IMR-90 (cell line): ENCODE results near the gene SLC2A13. TPM values are rescaled to one million over a fixed set of nuclear protein-coding genes. Genes with fewer than 3 reads are reported as not detected.

ENCODE experiments used
- ATAC-seq: fragments of 200-7000 bp; cut with Tn5 transposase; 2 replicates; pipeline ENCODE4 v1.9.1; 2020; ENCODE audit warnings: low read depth, mild to moderate bottlenecking, moderate library complexity
- BruUV-seq: library from RNA; stranded (reverse); fragments of 400-500 nt; replicated peaks from 2 replicates; lab custom pipeline; 2021; lab: Mats Ljungman, UMichigan
- CTCF ChIA-PET: fragments of 300-600 bp; formaldehyde crosslinking; extraction: SDS; loops from one replicate; lab custom pipeline; 2021; ENCODE audit warnings: antibody characterized with exemption; lab: Yijun Ruan, JAX
- POLR2A ChIA-PET: fragments of 300-600 bp; sonication (Branson Sonifier 250); formaldehyde crosslinking; loops from one replicate; lab custom pipeline; 2022; ENCODE audit warnings: antibody characterized with exemption; ENCODE audit not compliant: unreplicated experiment; lab: Charles Lee
- DNase-seq: peaks from one replicate; pipeline ENCODE4 v3.0.0; 2013
- H2AFZ ChIP-seq: replicated peaks from 2 replicates; pipeline ENCODE3; 2013; ENCODE audit warnings: low read length, mild to moderate bottlenecking; ENCODE audit not compliant: poor library complexity
- H2AK5ac ChIP-seq: 2 replicates; pipeline ENCODE4 v1.6.1; 2013; ENCODE audit warnings: low read depth, low read length, inconsistent platforms
- H2AK9ac ChIP-seq: replicated peaks from 2 replicates; pipeline ENCODE3; 2013; ENCODE audit warnings: mild to moderate bottlenecking, low read depth, low read length, moderate library complexity; ENCODE audit not compliant: poor library complexity
- H2BK120ac ChIP-seq: 2 replicates; pipeline ENCODE4 v1.6.1; 2013; ENCODE audit warnings: low read depth, low read length, inconsistent platforms
- H2BK15ac ChIP-seq: 3 replicates; pipeline ENCODE4 v1.6.1; 2013; ENCODE audit warnings: low read depth, low read length, inconsistent platforms
- H2BK20ac ChIP-seq: 2 replicates; pipeline ENCODE4 v1.6.1; 2013; ENCODE audit warnings: low read depth, mild to moderate bottlenecking, inconsistent platforms, low read length, moderate library complexity
- H2BK5ac ChIP-seq: 2 replicates; pipeline ENCODE4 v1.6.1; 2013; ENCODE audit warnings: mild to moderate bottlenecking, low read depth, low read length, inconsistent platforms; ENCODE audit not compliant: poor library complexity, severe bottlenecking
- H3K14ac ChIP-seq: replicated peaks from 2 replicates; pipeline ENCODE4 v1.6.1; 2013; ENCODE audit warnings: low read depth, low read length, inconsistent platforms
- H3K18ac ChIP-seq: 2 replicates; pipeline ENCODE4 v1.6.1; 2013; ENCODE audit warnings: low read depth, low read length, control low read depth
- H3K23ac ChIP-seq: 2 replicates; pipeline ENCODE4 v1.6.1; 2013; ENCODE audit warnings: low read depth, low read length, inconsistent platforms
- H3K27ac ChIP-seq: 2 replicates; pipeline ENCODE4 v1.5.1; 2013; ENCODE audit warnings: mild to moderate bottlenecking, control low read depth, low read length; ENCODE audit not compliant: insufficient read depth
- H3K27me3 ChIP-seq: 2 replicates; pipeline ENCODE4 v1.6.1; 2013; ENCODE audit warnings: low read length; ENCODE audit not compliant: control insufficient read depth, insufficient read depth
- H3K36me3 ChIP-seq: 2 replicates; pipeline ENCODE4 v1.6.1; 2013; ENCODE audit warnings: low read length, mixed read lengths; ENCODE audit not compliant: control insufficient read depth, insufficient read depth
- H3K4ac ChIP-seq: 2 replicates; pipeline ENCODE4 v1.6.1; 2013; ENCODE audit warnings: low read depth, low read length, inconsistent platforms
- H3K4me1 ChIP-seq: 2 replicates; pipeline ENCODE4 v1.6.1; 2013; ENCODE audit warnings: low read length, mixed read lengths; ENCODE audit not compliant: control insufficient read depth, insufficient read depth
- H3K4me2 ChIP-seq: 2 replicates; pipeline ENCODE4 v1.6.1; 2013; ENCODE audit warnings: low read depth, mild to moderate bottlenecking, control low read depth, low read length, moderate library complexity
- H3K4me3 ChIP-seq: 2 replicates; pipeline ENCODE4 v1.5.1; 2013; ENCODE audit warnings: low read depth, mild to moderate bottlenecking, control low read depth, low read length, moderate library complexity; ENCODE audit not compliant: insufficient read depth
- H3K56ac ChIP-seq: 2 replicates; pipeline ENCODE4 v1.6.1; 2013; ENCODE audit warnings: low read length, inconsistent platforms; ENCODE audit not compliant: insufficient read depth; ENCODE audit errors: extremely low read depth
- H3K79me1 ChIP-seq, 2 experiments: 2 replicates each; pipeline ENCODE4 v1.6.1; 2013; ENCODE audit warnings: low read length in 2 of 2, inconsistent platforms in 1 of 2, low read depth in 1 of 2
- H3K9ac ChIP-seq: 2 replicates; pipeline ENCODE4 v1.6.1; 2013; ENCODE audit warnings: low read depth, low read length, control low read depth
- H3K9me1 ChIP-seq: 2 replicates; pipeline ENCODE4 v1.6.1; 2013; ENCODE audit warnings: low read length, inconsistent platforms; ENCODE audit not compliant: insufficient read depth
- H3K9me3 ChIP-seq: 2 replicates; pipeline ENCODE4 v1.6.1; 2013; ENCODE audit warnings: low read length; ENCODE audit not compliant: control insufficient read depth, insufficient read depth
- H4K20me1 ChIP-seq: 2 replicates; pipeline ENCODE4 v1.6.1; 2013; ENCODE audit warnings: low read length, inconsistent platforms; ENCODE audit not compliant: insufficient read depth
- H4K5ac ChIP-seq: 2 replicates; pipeline ENCODE4 v1.6.1; 2013; ENCODE audit warnings: mild to moderate bottlenecking, low read depth, low read length, control low read depth
- H4K8ac ChIP-seq, 2 experiments: 2 replicates each; pipeline ENCODE4 v1.6.1; 2013; ENCODE audit warnings: low read depth in 2 of 2, low read length in 2 of 2, control low read depth in 1 of 2, inconsistent platforms in 1 of 2
- H4K91ac ChIP-seq: 2 replicates; pipeline ENCODE4 v1.6.1; 2013; ENCODE audit warnings: low read depth, low read length, inconsistent platforms; ENCODE audit not compliant: insufficient read depth
- BHLHE40 ChIP-seq: fragments of 150-350 bp; IDR thresholded peaks from 2 replicates; pipeline ENCODE4 v1.6.1; 2016; ENCODE audit warnings: mild to moderate bottlenecking, low read depth, low read length
- CEBPB ChIP-seq: IDR thresholded peaks from 2 replicates; pipeline ENCODE4 v1.6.1; 2012; ENCODE audit warnings: low read depth, low read length, improper control_type of control experiment
- CHD1 ChIP-seq: IDR thresholded peaks from 2 replicates; pipeline ENCODE4 v1.6.1; 2012; ENCODE audit warnings: low read depth, low read length, improper control_type of control experiment
- FOS ChIP-seq: fragments of 150-350 bp; IDR thresholded peaks from 2 replicates; pipeline ENCODE4 v1.6.1; 2016; ENCODE audit warnings: low read depth, low read length
- MAFK ChIP-seq: IDR thresholded peaks from 2 replicates; pipeline ENCODE4 v1.6.1; 2012; ENCODE audit warnings: low read depth, low read length, improper control_type of control experiment
- MAZ ChIP-seq: IDR thresholded peaks from 2 replicates; pipeline ENCODE4 v1.6.1; 2012; ENCODE audit warnings: low read depth, mild to moderate bottlenecking, low read length, improper control_type of control experiment, moderate library complexity, borderline replicate concordance
- MXI1 ChIP-seq: IDR thresholded peaks from 2 replicates; pipeline ENCODE4 v1.6.1; 2012; ENCODE audit warnings: low read depth, mild to moderate bottlenecking, low read length, moderate library complexity, borderline replicate concordance
- NFE2L2 ChIP-seq: fragments of 150-350 bp; IDR thresholded peaks from 2 replicates; pipeline ENCODE4 v1.6.1; 2016; ENCODE audit warnings: low read depth, mild to moderate bottlenecking, low read length
- POLR2A ChIP-seq: IDR thresholded peaks from 2 replicates; pipeline ENCODE4 v1.6.1; 2012; ENCODE audit warnings: mild to moderate bottlenecking, low read depth, low read length
- RAD21 ChIP-seq: IDR thresholded peaks from 2 replicates; pipeline ENCODE4 v1.6.1; 2012; ENCODE audit warnings: low read length, improper control_type of control experiment
- RCOR1 ChIP-seq: IDR thresholded peaks from 2 replicates; pipeline ENCODE4 v1.6.1; 2012; ENCODE audit warnings: mild to moderate bottlenecking, low read length, improper control_type of control experiment; ENCODE audit not compliant: insufficient replicate concordance
- RFX5 ChIP-seq: IDR thresholded peaks from 2 replicates; pipeline ENCODE4 v1.8.0; 2012; ENCODE audit warnings: low read depth, mild to moderate bottlenecking, low read length, moderate library complexity
- SMC3 ChIP-seq: fragments of 150-350 bp; IDR thresholded peaks from 2 replicates; pipeline ENCODE4 v1.6.1; 2016; ENCODE audit warnings: low read depth, mild to moderate bottlenecking, antibody characterized with exemption, low read length, moderate library complexity
- WGBS, 2 experiments: methylation state at CpG; one replicate each; pipeline versions ENCODE4 v1.1.5 to v1.1.7; 2013; ENCODE audit warnings: missing lambda C conversion rate in 2 of 2; ENCODE audit not compliant: insufficient read length in 1 of 2; ENCODE audit errors: extremely low coverage in 2 of 2; 5-methylcytosine and 5-hydroxymethylcytosine counted together
- dilution Hi-C: fragments of 300-500 bp; cut with HindIII; formaldehyde crosslinking; loops from one replicate; pipeline ENCODE4 v1.14.3; 2018; ENCODE audit warnings: low sequenced_read_pairs; ENCODE audit not compliant: unreplicated experiment
- in situ Hi-C: fragments of 300-500 bp; cut with MboI; formaldehyde crosslinking; loops from 3 replicates; pipeline ENCODE4 v1.14.3; 2019; ENCODE audit warnings: low sequenced_read_pairs, inconsistent platforms, mixed read lengths
- intact Hi-C: fragments of 100-400 bp; cut with micrococcal nuclease; formaldehyde crosslinking; loops from 2 replicates; pipeline ENCODE4 v1.10.0; 2022
- polyA plus RNA-seq, 3 experiments: library from polyadenylated mRNA; depleted of rRNA; stranded (reverse); fragments of >200 nt; gene quantifications; 2 replicates each; pipeline ENCODE4 v1.2.3, GENCODE V29; 2012; ENCODE audit warnings: low replicate concordance in 1 of 3
- total RNA-seq: library from RNA; depleted of rRNA; stranded (reverse); fragments of >200 nt; gene quantifications from 2 replicates; pipeline ENCODE4 v1.2.3, GENCODE V29; 2012
- TF ChIP-seq, protein P1 (sequence below): conservative IDR thresholded peaks from 2 replicates; pipeline ENCODE4 v1.5.1; 2012; ENCODE audit warnings: mild to moderate bottlenecking, low read depth, low read length, improper control_type of control experiment
- TF ChIP-seq, protein P2 (sequence below): fragments of 150-350 bp; IDR thresholded peaks from 2 replicates; pipeline ENCODE4 v1.6.1; 2016; ENCODE audit warnings: low read depth, mild to moderate bottlenecking, low read length, moderate library complexity, borderline replicate concordance
- TF ChIP-seq, protein P3 (sequence below): fragments of 150-350 bp; IDR thresholded peaks from 2 replicates; pipeline ENCODE4 v1.6.1; 2017; ENCODE audit warnings: mild to moderate bottlenecking, antibody characterized with exemption, low read length, low read depth

Gene SLC2A13
- total and polyA plus RNA-seq, 2 of the 4 experiments (the other 2 are of a cell fraction), result 1.5 to 3.9 TPM

DNA sequence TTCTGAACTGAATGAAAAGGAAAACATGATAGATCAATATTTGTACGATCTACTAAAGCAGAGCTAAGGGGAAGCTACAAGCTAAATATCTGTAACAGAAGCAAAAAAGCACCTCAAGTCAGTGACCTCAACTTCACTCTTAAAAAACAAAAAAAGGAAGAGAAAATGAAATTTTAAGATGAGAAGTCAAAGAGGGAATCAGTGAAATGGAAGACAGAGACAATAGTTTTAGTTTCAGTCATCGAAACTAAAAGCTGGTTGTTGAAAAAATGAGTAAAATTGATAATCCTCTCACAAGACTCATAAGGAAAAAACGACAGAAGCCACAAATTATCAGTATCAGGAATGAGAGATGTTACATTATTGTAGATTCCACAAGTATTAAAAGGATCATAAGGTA is 11.9 kb upstream of the SLC2A13 start:
- in situ Hi-C loops (loop anchor here (25.0 kb wide), 1 partner anchor 806 kb away; no protein-coding TSS in a partner anchor), dilution Hi-C loops (no loop called here), intact Hi-C loops (no loop called here)
- no peak overlapping the region for H2AFZ ChIP-seq
- H4K5ac ChIP-seq, result no peak overlapping the region
- ChIA-PET CTCF (interaction anchor here (0.6 to 1.7 kb wide), 3 partner anchors 10 to 107 kb away, joined by 3 to 7 read pairs (median 3); no protein-coding TSS in a partner anchor), POLR2A (interaction anchor here (0.5 kb wide), 1 partner anchor 315 kb away, joined by 4 read pairs; no protein-coding TSS in a partner anchor)
- no peak overlapping the region for H4K91ac ChIP-seq
- ATAC-seq (no peak), DNase-seq (no peak)
- no peak overlapping the region for H3K56ac ChIP-seq
- no peaks in the 10 kb centered on the region for H3K9me3 ChIP-seq
- no CpG with 5 or more reads among the region's 3 CpGs for WGBS, 2 experiments
- H3K23ac ChIP-seq, result no peak overlapping the region
- H3K27ac ChIP-seq, result no peak overlapping the region
- H3K14ac ChIP-seq, result no peak overlapping the region
- no peak overlapping the region for H3K4me2 ChIP-seq
- no peak overlapping the region for H3K18ac ChIP-seq
- no peak overlapping the region for H2AK5ac ChIP-seq
- H2BK15ac ChIP-seq, result no peak overlapping the region
- no peak overlapping the region for H3K4me3 ChIP-seq
- no peak overlapping the region for H3K4ac ChIP-seq
- peaks cover 2% of the 10 kb centered on the region; the same call in 1 of the 2 replicates for H3K27me3 ChIP-seq
- H3K4me1 ChIP-seq, result no peaks in the 10 kb centered on the region
- no peaks in the 10 kb centered on the region for H3K9me1 ChIP-seq
- H4K8ac ChIP-seq, result no peak overlapping the region
- H4K20me1 ChIP-seq, result no peaks in the 10 kb centered on the region
- no peak overlapping the region for H3K9ac ChIP-seq
- no peaks in the 10 kb centered on the region for H3K36me3 ChIP-seq
- no peak overlapping the region for H2AK9ac ChIP-seq
- H2BK20ac ChIP-seq, result no peak overlapping the region
- no peak overlapping the region for H2BK5ac ChIP-seq
- H3K79me1 ChIP-seq, result no peaks in the 10 kb centered on the region
- no peak overlapping the region for H2BK120ac ChIP-seq
- no TSS peak for BruUV-seq
- TF ChIP-seq SMC3 (no peak), RCOR1 (no peak), RAD21 (no peak), MAZ (no peak), FOS (no peak), MXI1 (no peak), CEBPB (no peak), POLR2A (no peak), RFX5 (no peak), CHD1 (no peak), BHLHE40 (no peak), MAFK (no peak), NFE2L2 (no peak)
- TF ChIP-seq, protein P1, sequence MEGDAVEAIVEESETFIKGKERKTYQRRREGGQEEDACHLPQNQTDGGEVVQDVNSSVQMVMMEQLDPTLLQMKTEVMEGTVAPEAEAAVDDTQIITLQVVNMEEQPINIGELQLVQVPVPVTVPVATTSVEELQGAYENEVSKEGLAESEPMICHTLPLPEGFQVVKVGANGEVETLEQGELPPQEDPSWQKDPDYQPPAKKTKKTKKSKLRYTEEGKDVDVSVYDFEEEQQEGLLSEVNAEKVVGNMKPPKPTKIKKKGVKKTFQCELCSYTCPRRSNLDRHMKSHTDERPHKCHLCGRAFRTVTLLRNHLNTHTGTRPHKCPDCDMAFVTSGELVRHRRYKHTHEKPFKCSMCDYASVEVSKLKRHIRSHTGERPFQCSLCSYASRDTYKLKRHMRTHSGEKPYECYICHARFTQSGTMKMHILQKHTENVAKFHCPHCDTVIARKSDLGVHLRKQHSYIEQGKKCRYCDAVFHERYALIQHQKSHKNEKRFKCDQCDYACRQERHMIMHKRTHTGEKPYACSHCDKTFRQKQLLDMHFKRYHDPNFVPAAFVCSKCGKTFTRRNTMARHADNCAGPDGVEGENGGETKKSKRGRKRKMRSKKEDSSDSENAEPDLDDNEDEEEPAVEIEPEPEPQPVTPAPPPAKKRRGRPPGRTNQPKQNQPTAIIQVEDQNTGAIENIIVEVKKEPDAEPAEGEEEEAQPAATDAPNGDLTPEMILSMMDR, result no peak
- TF ChIP-seq, protein P2, sequence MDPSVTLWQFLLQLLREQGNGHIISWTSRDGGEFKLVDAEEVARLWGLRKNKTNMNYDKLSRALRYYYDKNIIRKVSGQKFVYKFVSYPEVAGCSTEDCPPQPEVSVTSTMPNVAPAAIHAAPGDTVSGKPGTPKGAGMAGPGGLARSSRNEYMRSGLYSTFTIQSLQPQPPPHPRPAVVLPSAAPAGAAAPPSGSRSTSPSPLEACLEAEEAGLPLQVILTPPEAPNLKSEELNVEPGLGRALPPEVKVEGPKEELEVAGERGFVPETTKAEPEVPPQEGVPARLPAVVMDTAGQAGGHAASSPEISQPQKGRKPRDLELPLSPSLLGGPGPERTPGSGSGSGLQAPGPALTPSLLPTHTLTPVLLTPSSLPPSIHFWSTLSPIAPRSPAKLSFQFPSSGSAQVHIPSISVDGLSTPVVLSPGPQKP, result no peak
- TF ChIP-seq, protein P3, sequence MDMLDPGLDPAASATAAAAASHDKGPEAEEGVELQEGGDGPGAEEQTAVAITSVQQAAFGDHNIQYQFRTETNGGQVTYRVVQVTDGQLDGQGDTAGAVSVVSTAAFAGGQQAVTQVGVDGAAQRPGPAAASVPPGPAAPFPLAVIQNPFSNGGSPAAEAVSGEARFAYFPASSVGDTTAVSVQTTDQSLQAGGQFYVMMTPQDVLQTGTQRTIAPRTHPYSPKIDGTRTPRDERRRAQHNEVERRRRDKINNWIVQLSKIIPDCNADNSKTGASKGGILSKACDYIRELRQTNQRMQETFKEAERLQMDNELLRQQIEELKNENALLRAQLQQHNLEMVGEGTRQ, result no peak
